ENCODE results near the gene SPATA24. TPM values are rescaled to one million over a fixed set of nuclear protein-coding genes. Genes with fewer than 3 reads are reported as not detected.

SPATA24 gene
- total RNA-seq, 6 experiments from 2014 or later = 4.0 to 6.9 (median 5.2) TPM

GRCh38 chr5:139382807-139383206 lies 21.1 kb downstream of the SPATA24 start:
- H3K27ac Mint-ChIP-seq = no peak overlapping the region
- H3K36me3 Mint-ChIP-seq (ENCODE audit: low read depth) = no peaks in the 10 kb centered on the region
- H3K9me3 Mint-ChIP-seq = no peaks in the 10 kb centered on the region
- TF ChIP-seq CTCF (IDR thresholded peaks at IDR 0.05) = no peak
- H3K27me3 Mint-ChIP-seq (ENCODE audit: insufficient read depth) = no peaks in the 10 kb centered on the region; the same call in none of the 2 replicates
- peaks cover 22% of the 10 kb centered on the region for H3K4me1 Mint-ChIP-seq (ENCODE audit: low read depth)
- no peak for DNase-seq
- H3K4me3 Mint-ChIP-seq = no peak overlapping the region

GRCh38 chr5:139381837-139382761 lies 21.8 kb downstream of the SPATA24 start:
- Mint-ChIP-seq H3K4me1 (ENCODE audit: low read depth) (peaks cover 22% of the 10 kb centered on the region), H3K27ac (no peak overlapping the region)

GRCh38 chr5:139379626-139380449 lies 24.1 kb downstream of the SPATA24 start:
- no peak overlapping the region for H3K4me3 Mint-ChIP-seq
- no peak for TF ChIP-seq CTCF (IDR thresholded peaks at IDR 0.05)
- H3K27me3 Mint-ChIP-seq (ENCODE audit: insufficient read depth) = no peaks in the 10 kb centered on the region; the same call in none of the 2 replicates
- H3K27ac Mint-ChIP-seq = no peak overlapping the region
- no peak for DNase-seq
- H3K9me3 Mint-ChIP-seq = no peaks in the 10 kb centered on the region
- H3K4me1 Mint-ChIP-seq (ENCODE audit: low read depth) = peaks cover 7% of the 10 kb centered on the region
- peaks cover 13% of the 10 kb centered on the region for H3K36me3 Mint-ChIP-seq (ENCODE audit: low read depth)

More at GRCh38 chr5:139381837-139382761, 21.8 kb downstream of the SPATA24 start:
- TF ChIP-seq CTCF (IDR thresholded peaks at IDR 0.05) = no peak
- DNase-seq = no peak
- no peaks in the 10 kb centered on the region; the same call in none of the 2 replicates for H3K27me3 Mint-ChIP-seq (ENCODE audit: insufficient read depth)
- H3K9me3 Mint-ChIP-seq = no peaks in the 10 kb centered on the region
- H3K4me3 Mint-ChIP-seq = no peak overlapping the region
- H3K36me3 Mint-ChIP-seq (ENCODE audit: low read depth) = 0 out of 2 replicates have a peak, but pooled peaks cover 7% of the 10 kb centered on the region

GRCh38 chr5:139378941-139379361 lies 24.9 kb downstream of the SPATA24 start:
- H3K4me3 Mint-ChIP-seq = no peak overlapping the region
- peaks cover 16% of the 10 kb centered on the region for H3K36me3 Mint-ChIP-seq (ENCODE audit: low read depth)
- no peaks in the 10 kb centered on the region; the same call in none of the 2 replicates for H3K27me3 Mint-ChIP-seq (ENCODE audit: insufficient read depth)
- DNase-seq = no peak
- TF ChIP-seq CTCF (IDR thresholded peaks at IDR 0.05) = no peak
- H3K9me3 Mint-ChIP-seq = no peaks in the 10 kb centered on the region
- H3K27ac Mint-ChIP-seq = no peak overlapping the region
- peaks cover 1% of the 10 kb centered on the region for H3K4me1 Mint-ChIP-seq (ENCODE audit: low read depth)

GRCh38 chr5:139378101-139378825 lies 25.6 kb downstream of the SPATA24 start:
- no peaks in the 10 kb centered on the region for H3K9me3 Mint-ChIP-seq
- H3K27ac Mint-ChIP-seq = no peak overlapping the region
- no peaks in the 10 kb centered on the region; the same call in none of the 2 replicates for H3K27me3 Mint-ChIP-seq (ENCODE audit: insufficient read depth)
- TF ChIP-seq CTCF (IDR thresholded peaks at IDR 0.05) = no peak
- DNase-seq = no peak
- H3K4me1 Mint-ChIP-seq (ENCODE audit: low read depth) = peaks cover 8% of the 10 kb centered on the region
- H3K36me3 Mint-ChIP-seq (ENCODE audit: low read depth) = peaks cover 23% of the 10 kb centered on the region
- no peak overlapping the region for H3K4me3 Mint-ChIP-seq
